Renal cortex interstitium (tissue), 11 donors: ENCODE results near the gene KCNC1. TPM values are rescaled to one million over a fixed set of nuclear protein-coding genes. Genes with fewer than 3 reads are reported as not detected.

Experiments
- DNase-seq, 11 donors: peaks; one replicate each; pipeline ENCODE4 v3.0.0-alpha.2; 2013; ENCODE audit warnings: low read depth in 9 of 11, low spot score in 4 of 11; ENCODE audit errors: extremely low read depth in 1 of 11
- polyA plus RNA-seq, 3 donors: library from polyadenylated mRNA; unstranded; fragments of 120-200 nt; gene quantifications; one replicate each; pipeline ENCODE4 v1.2.1, GENCODE V29; 2013; ENCODE audit not compliant: insufficient read length in 3 of 3

KCNC1 gene
- polyA plus RNA-seq, 3 donors = 1.0 to 1.4 (median 1.1) TPM

GRCh38 chr11:17779861-17780594, 45.4 kb downstream of the KCNC1 start:
- DNase-seq = no peak

GRCh38 chr11:17780668-17781067, 46.1 kb downstream of the KCNC1 start:
- no peak for DNase-seq

GRCh38 chr11:17781221-17781620, 46.6 kb downstream of the KCNC1 start:
- DNase-seq = no peak

- no peak for DNase-seq
Measured at GRCh38 chr11:17781626-17782025, 47.0 kb downstream of the KCNC1 start.

- DNase-seq = no peak
Measured at GRCh38 chr11:17782145-17782544, 47.6 kb downstream of the KCNC1 start.

GRCh38 chr11:17782603-17783337, 48.2 kb downstream of the KCNC1 start:
- no peak for DNase-seq

GRCh38 chr11:17783878-17784277, 49.3 kb downstream of the KCNC1 start:
- no peak for DNase-seq

GRCh38 chr11:17786824-17787525, 52.4 kb downstream of the KCNC1 start:
- no peak for DNase-seq

- no peak for DNase-seq
Measured at GRCh38 chr11:17788084-17788483, 53.5 kb downstream of the KCNC1 start.

- DNase-seq = no peak
Measured at GRCh38 chr11:17790453-17790852, 55.9 kb downstream of the KCNC1 start.

- no peak for DNase-seq
Measured at GRCh38 chr11:17791144-17791543, 56.6 kb downstream of the KCNC1 start.

- no peak for DNase-seq
Measured at GRCh38 chr11:17792161-17792560, 57.6 kb downstream of the KCNC1 start.

- no peak for DNase-seq
Measured at GRCh38 chr11:17793642-17794170, 59.1 kb downstream of the KCNC1 start.

- no peak for DNase-seq
Measured at GRCh38 chr11:17794981-17795380, 60.4 kb downstream of the KCNC1 start.

- no peak for DNase-seq
Measured at GRCh38 chr11:17796154-17796553, 61.6 kb downstream of the KCNC1 start.

- no peak for DNase-seq
Measured at GRCh38 chr11:17798253-17798652, 63.7 kb downstream of the KCNC1 start.

GRCh38 chr11:17798716-17799115, 64.1 kb downstream of the KCNC1 start:
- no peak for DNase-seq

GRCh38 chr11:17799147-17799546, 64.6 kb downstream of the KCNC1 start:
- no peak for DNase-seq

GRCh38 chr11:17801166-17801565, 66.6 kb downstream of the KCNC1 start:
- DNase-seq = no peak

GRCh38 chr11:17802491-17802890, 67.9 kb downstream of the KCNC1 start:
- no peak for DNase-seq
